GM18519 (cell line): ENCODE results near the gene CLCN5.

Experiments
- ATAC-seq: cut with Tn5 transposase; IDR thresholded peaks from one replicate; pipeline ENCODE4 v1.9.1; 2021; ENCODE audit warnings: mild to moderate bottlenecking, moderate library complexity; ENCODE audit not compliant: unreplicated experiment, low FRiP score

Gene CLCN5

DNA sequence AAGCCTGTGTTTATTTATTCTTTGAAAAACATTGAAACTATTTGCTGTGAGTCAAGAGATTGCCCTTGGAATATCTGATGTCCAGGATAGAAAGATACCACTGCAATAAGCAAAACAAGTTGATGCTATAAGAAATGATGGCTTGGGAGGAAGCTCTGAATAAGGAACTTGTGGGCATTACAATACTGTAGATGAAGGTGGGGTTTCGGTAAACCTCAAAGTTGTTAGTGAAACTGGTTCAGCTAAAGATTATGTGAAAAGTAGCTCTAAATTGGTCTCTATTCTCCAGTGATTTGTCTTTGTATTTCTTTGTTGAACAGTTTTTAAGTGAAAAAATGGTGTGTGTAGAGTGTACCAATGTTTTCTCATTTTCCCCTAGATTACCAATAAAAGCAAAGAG, 149.7 kb downstream of the CLCN5 start:
- no peak for ATAC-seq

DNA sequence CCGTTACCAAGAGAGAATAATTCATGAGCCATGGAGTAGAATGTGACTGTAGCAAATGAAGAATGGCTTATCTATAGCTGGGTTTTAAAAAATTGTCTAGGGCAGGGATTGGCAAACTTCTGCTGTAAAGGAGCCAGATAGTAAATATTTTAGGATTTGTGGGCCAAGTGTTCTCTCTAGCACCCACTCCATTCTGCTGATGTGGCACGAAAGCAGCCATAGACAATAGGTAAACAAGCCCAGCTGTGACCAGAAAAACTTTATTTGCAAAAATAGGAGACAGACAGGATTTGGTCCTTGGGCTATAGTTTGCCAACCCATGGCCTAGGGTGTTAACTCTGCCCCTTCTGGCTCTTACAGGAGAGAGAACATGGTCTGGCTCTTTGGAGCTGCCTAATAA, 151.2 kb downstream of the CLCN5 start:
- ATAC-seq = no peak

DNA sequence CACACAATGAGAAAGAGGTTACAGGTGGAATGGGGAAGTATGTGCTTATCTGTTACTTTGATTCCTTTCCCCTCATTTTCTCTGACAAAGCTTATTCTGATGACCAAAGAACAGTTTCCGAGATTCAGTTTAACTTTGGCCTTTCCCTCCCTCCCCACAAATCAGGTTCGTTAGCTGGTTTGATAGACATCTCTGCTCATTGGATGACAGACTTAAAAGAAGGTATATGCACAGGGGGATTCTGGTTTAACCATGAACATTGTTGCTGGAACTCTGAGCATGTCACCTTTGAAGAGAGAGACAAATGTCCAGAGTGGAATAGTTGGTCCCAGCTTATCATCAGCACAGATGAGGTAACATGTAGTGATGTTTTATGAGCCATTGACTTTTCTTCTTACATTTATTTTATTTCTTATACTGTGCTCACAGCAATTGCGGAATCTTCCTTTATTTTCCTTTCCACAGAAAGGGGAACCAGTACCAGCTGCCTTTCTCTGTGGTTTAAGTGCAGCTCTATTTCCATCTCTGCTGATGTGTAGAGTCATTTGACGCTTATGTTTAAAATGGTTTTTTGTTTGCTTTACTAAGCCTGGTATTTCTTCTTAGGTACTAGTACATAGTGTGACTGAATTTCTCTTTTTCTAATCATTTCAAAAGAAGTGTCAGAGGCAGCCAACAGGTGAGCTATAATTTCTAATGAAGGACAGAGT, 153.4 kb downstream of the CLCN5 start:
- ATAC-seq = peak; percentile 76

DNA sequence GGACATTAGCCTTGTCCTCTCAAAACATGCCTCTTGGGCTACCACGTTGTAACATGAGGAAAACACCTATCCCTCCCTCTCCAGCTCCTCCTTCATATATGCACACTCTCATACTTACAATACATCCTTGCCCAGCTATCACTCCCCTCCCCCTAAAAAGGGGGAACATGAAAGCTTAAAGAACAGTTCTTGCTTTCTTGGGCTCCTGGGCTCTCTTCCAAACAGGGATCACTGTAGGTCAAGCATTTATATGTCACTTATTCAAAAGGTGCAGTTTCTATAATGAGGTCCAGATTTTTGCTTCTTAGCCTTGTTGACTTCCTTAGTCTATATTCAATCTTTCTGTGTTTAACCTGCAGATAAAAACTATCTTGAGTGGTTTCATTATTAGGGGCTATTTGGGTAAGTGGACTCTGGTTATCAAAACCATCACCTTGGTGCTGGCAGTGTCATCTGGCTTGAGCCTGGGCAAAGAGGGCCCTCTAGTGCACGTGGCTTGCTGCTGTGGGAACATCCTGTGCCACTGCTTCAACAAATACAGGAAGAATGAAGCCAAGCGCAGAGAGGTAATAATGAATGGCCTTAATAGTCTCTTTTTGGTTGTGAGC, 159.0 kb downstream of the CLCN5 start:
- ATAC-seq = no peak

DNA sequence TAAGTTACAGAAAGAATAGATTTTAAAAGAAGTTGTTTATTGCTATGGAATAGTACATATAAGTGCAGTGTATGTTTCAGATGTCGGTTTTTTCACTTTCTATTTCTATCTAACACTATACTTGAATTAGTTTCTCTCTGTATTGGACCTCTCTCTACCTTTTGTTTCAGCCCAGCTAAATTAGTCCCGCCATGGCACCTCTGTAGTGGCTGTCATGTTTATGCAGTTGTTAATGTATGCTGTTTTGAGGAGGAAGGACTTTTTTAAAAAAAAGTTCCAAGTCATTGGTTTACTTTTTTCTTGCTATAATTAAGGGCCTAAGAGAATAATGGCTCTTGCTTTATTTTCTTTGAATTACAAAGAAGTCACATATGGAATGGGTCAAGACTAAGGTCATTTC, 160.3 kb downstream of the CLCN5 start:
- no peak for ATAC-seq

DNA sequence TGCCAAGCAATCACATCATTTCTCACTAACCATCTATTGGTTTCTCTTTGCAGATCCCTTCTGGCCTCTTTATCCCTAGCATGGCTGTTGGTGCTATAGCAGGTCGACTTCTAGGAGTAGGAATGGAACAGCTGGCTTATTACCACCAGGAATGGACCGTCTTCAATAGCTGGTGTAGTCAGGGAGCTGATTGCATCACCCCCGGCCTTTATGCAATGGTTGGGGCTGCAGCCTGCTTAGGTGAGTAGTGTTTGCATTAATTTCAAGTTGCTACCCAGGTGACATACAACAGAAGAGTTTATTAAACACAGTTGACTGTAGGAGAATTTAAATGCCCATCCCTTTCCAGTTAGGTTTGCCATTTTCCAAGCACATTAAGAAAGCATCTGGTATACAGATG, 166.2 kb downstream of the CLCN5 start:
- ATAC-seq = no peak

DNA sequence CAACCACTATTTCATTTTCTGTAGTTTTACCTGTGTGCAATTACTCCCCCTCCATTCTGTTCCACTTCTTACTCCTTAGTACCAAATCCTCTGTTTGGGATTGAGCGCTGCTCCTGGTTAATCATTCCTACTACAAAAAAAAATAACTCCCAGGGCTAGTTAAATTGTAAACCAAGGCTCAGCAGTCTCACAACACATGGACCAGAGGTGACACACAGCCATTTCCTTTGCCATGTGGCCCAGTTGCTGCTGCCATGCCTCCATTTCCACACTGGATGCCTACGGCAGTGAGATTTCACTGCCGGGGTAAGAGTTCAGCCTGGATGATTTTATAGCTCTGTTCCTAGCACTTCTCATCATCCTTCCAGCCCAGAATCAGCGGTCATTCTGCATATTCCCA, 171.2 kb downstream of the CLCN5 start:
- no peak for ATAC-seq

DNA sequence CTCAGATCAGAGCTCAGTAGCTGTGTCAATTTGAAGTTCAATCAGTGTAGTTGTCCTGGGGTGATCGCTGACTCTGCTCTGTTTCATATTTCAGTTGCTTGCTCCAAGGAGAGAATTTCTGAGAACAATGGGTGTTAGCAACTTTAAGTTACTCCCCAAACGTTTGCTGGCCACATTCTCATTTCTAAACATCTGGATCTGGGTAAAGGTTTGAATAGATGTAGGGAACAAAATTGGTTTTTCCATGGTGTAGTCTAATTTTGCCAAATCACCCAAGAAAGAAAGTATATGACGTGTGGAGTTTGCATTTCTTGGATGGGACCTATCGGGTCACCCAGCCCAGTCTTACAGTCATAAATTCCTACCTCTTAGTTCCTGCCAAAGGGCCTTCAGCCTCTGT, 174.7 kb downstream of the CLCN5 start:
- ATAC-seq = no peak

DNA sequence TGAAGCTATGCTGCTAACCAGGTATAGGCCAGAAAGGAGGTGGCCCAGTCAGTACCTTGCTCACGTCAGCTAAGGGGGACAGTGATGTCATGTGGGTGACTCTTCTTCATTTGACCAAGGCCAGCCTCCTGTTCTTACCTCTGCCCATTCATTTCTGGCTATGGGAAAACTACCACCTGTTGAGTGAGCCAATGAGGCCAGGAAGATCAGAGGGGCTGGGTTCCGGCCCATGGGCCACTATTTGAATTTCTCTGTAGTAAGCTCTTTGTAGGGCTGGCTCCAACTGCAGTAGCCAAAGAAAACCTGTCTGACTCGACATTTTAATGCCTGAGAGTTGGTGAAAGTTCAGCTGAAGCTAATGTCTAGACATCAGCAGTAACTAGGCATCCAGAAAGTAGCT, 175.8 kb downstream of the CLCN5 start:
- no peak for ATAC-seq

DNA sequence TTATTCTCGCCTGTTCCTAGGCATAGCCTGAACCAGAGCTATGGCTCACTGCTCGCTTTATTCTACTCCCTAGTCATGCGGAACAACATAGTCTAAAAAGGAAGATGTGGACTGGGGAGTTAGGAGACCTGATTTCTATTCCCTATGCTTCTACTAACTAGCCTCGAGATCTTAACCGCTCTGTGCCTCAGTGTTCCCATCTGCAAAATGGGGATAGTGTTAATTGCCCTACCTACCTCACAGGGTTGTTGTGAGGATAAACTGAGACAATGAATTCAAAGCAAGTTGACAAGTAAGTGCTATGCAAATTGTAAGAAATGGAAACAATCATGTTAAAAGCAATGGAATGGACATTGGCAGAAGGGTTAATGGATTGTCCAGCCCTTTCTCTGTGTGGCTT, 176.4 kb downstream of the CLCN5 start:
- ATAC-seq = no peak

DNA sequence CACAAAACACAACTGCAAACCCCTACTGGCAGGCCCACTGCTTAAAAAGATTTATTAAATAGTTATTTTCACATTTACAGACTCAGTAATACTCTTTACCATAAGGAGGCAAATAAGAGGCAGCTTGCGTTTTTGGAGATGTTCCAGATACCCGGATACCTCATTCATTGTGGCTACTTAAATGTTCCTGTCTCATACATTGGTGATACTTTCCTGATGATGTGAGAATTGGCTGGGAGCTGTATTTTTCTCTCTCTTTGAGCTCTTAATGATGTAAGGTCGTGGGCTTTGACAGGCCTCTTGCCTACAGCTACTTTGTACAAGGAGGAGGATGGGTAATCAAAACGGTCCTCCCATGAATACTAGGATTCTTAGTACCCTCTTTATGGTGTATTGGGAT, 176.9 kb downstream of the CLCN5 start:
- no peak for ATAC-seq

DNA sequence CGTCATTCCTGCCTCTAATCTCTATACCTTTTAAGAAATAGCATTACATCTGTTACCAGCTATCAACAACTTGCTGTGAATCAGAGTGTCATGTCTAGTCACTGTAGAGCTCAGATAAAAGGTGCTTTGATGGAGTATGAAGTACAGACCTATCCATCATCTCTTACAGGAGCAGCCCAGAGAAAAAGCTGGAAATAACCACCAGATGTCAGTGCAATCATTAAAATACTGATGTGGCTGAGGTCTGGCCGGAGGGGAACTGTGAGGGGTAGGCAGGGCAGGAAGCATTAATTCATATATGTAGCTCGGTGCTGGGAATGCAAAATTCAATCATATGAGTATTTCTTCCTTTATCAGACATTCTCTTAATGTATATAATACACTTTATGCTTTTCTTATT, 177.8 kb downstream of the CLCN5 start:
- no peak for ATAC-seq

DNA sequence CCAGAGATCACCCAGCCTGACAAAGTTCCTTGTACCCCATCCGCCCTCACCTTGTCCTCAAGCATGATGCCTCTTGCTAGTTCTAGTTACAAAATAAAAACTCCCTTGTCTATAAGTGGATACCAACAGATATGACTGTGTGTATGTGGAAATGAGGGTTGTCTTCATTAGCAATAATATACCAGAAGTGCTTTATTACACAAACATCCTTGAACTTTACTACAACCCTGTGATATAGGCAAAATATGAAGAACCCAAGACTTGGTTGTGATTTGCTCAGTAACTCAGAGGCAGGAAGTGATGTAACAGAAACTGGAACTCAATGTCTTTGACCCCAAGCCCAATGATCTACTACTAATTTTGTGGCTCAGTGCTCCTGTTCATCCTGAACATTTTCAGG, 180.8 kb downstream of the CLCN5 start:
- no peak for ATAC-seq

DNA sequence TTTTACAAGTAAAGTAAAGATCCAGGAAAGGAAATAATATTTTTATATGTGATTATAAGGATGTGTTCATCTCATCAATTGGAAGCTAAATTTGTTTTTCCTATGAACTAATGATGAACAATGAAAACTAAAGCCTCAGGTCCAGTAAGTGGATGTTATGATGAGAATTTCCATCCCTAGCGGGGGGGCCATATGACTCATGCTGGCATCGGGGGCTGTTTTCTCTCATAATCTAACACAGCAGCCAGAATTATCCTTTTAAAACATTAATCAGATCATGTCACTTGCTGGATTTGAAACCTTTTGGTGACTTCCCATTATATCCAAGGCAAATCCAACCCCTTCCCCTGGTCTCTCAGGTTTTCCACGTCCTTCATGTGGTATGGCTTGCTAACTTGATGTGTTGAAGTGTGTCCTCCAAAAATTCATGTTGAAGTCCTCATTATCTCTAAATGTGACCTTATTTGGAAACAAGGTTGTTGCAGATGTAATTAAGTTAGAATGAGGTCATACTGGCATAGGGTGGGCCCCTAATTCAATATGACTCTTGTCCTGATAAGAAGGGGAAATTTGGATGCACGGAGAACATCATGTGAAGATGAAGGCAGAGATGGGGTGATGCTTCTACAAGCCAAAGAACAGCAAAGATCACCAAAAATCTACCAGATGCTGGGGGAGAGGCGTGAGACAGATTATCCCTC, 181.6 kb downstream of the CLCN5 start:
- ATAC-seq = no peak

DNA sequence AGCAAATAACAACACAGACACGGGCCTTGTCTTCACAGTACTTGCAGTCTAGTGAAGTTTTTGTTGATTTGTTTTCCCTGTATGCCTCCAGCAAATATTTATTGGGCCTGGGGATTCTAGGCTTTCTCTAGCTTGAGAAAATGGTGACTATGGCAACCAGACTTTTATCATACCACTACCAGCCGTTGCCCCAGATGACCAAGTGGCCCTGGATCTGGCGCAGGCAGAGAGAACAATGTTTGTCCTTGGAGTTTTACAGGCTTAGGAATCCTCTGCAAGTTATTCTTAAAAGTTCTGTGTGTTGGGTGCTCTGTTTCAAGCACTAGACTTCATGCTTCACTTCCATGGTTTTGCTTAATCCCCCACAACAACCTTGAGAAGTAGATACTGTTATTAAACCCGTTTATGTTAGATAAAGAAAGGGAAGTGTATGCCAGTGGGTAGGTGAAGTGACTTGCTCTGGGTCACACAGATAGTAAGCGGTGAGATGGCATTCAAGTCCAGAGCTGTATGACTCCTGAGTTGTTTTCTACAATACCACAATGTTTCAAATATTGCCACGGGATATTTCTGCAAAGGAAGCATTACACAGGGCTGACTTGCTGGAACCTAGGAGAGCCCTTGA, 183.8 kb downstream of the CLCN5 start:
- ATAC-seq = no peak

DNA sequence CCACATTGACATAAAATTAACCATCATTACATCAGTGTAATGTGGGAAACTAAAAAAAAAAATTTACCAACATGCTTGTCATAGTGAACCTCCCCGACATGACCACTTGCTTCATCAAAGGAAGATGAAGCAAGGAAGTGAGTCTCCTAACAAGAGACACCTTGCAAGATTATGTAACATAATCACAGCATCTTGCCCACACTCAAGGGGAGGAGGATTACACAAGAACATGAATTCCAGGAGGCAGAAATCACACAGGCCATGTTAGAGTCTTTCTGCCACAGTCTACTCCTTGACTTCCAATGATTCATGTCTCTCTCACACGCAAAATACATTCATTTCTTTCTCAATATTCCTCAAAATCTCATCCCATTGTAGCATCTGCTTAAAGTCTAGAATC, 185.1 kb downstream of the CLCN5 start:
- ATAC-seq = no peak

DNA sequence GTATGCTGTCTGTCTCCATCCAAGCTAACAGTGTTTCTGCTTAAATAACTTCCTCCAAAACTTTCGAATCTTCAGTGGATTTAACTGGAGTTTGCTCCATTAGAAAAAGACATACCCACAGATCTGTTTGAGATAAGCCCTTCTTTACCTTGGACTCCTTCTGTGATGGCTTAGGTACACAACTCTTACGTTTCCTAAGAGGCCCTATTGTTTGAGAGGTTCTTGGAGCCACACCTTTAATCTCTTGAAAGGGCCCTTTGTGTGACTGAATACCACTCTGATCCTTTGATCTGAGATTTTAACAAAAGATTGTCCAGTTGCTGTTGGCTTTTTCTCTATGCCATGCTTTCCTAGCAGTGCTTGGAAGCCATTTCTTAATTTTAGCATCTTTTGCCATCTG, 185.9 kb downstream of the CLCN5 start:
- no peak for ATAC-seq

DNA sequence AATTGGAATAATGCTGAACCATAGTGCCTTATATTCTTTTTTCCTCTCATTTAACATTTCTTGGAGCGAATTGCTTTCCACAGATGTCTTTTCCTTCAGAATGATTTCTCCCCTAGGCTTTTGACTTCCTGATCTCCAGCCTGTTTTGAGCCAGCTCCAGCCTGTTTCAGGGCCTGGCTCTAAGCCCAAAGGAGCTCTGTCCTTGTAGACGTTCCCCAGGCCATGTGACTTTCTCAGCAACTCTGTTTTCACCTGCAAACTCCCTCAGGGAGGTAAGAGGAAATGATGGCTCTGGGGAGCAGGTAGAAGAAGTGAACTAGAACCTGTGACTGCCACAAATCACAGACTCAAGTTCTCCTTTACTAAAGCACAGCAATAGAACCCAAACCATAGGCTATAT, 189.3 kb downstream of the CLCN5 start:
- no peak for ATAC-seq

DNA sequence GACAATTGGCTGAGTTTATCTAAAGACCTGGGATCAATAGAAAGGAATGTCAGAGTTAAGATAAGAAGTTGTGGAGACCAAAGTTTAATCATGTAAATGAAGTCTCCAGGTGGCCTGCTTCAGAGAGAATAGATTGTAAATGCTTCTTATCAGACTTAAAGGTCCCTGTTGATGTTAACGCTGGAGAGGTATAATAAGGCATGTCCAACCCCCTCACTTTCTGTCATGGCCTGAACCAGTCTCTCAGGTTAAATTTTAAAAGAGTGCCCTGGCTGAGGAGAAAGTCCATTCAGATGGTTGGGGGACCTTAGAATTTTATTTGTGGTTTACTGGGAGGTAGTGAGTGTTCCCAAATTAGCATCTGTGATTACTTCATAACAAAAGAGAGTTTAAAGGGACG, 191.7 kb downstream of the CLCN5 start:
- no peak for ATAC-seq

DNA sequence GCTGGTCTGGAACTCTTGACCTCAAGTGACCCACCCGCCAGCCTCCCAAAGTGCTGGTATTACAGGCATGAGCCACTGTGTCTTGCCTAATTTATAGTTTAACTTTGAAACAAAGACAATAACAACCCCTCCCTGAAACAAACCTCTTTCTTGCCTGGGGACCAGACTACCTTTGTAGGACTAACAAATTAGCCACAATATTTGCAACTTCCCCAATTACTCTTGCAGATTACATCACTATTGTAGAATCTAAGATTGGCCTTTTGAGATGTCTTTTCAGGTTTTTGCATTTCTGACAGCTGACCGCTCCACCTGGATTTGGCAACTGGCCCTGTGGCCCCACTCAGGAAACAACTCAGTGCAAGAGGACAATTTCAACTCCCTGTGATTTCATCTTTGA, 193.6 kb downstream of the CLCN5 start:
- ATAC-seq = no peak

DNA sequence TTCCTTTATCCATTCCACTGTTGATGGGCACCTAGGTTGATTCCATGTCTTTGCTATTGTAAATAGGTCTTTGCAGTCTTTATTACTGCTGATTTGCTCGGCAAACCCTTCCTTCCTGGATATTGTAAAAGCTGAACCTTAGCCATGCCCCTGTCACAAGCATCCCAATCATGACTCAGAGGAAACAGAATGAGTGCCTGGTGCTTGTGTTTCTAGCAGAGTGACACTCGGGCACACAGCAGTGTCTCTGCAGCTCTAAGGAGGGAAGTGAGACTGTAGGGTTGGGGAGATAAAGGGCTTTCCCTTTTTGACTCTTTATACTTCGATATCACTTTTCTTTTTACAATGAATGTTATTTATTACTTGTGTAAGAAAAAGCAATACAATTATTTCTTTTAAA, 195.1 kb downstream of the CLCN5 start:
- no peak for ATAC-seq

DNA sequence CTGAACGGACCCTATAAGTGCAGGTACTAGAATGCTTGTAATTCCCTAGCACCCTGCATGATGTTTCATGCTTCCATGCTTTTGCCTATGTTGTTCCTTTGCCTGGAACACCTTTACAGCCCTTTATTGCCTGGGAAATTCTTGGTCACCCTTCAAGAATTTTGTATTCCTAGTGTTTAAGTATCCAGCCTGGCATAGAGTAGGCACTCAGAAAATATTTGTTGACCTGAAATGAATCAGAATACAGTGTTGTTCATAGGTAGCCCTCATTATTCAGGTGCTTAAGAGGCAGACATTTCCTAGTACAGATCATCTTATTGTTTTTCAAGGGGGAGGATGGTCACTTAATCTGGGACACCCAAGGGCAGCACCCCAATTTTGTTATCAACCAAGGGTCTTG, 203.1 kb downstream of the CLCN5 start:
- ATAC-seq = no peak
